Measurements from ENCODE around the gene HOXA4. TPM values are rescaled to one million over a fixed set of nuclear protein-coding genes. Genes with fewer than 3 reads are reported as not detected.
A peak's percentile ranks its signal among the peaks of the same experiment; 100 is the strongest.

HOXA4 gene
- total RNA-seq, 1 donor = 0.72 TPM

GRCh38 chr7:27175626-27176523 is 45.3 kb upstream of the HOXA4 start:
- peak overlapping the region; percentile 75 for H3K4me3 ChIP-seq (ENCODE audit: insufficient read depth, low read length)
- H3K4me2 ChIP-seq (ENCODE audit: insufficient read depth, low read length) = peak overlapping the region; percentile 99
- no peaks in the 10 kb centered on the region for H3K9me3 ChIP-seq (ENCODE audit: low read depth, low read length)
- H3K79me2 ChIP-seq (ENCODE audit: insufficient read depth, low read length) = peaks cover 98% of the 10 kb centered on the region
- TF ChIP-seq CTCF (IDR thresholded peaks at IDR 0.05; ENCODE audit: extremely low read depth, low read depth, low read length) = no peak
- peak overlapping the region; percentile 49 for H2AFZ ChIP-seq (ENCODE audit: low read length)
- no peaks in the 10 kb centered on the region for H3K27me3 ChIP-seq (ENCODE audit: insufficient read depth, low read length)
- H4K20me1 ChIP-seq (ENCODE audit: insufficient read depth, low read length) = peaks cover 7% of the 10 kb centered on the region
- H3K36me3 ChIP-seq (ENCODE audit: insufficient read depth, low read length) = peaks cover 12% of the 10 kb centered on the region
- no peak for DNase-seq (ENCODE audit: insufficient read length, low spot score, missing footprints)
- H3K27ac ChIP-seq (ENCODE audit: low read depth, low read length) = peak overlapping the region; percentile 76
- H3K4me1 ChIP-seq (ENCODE audit: insufficient read depth, low read length) = peaks cover 50% of the 10 kb centered on the region

DNA sequence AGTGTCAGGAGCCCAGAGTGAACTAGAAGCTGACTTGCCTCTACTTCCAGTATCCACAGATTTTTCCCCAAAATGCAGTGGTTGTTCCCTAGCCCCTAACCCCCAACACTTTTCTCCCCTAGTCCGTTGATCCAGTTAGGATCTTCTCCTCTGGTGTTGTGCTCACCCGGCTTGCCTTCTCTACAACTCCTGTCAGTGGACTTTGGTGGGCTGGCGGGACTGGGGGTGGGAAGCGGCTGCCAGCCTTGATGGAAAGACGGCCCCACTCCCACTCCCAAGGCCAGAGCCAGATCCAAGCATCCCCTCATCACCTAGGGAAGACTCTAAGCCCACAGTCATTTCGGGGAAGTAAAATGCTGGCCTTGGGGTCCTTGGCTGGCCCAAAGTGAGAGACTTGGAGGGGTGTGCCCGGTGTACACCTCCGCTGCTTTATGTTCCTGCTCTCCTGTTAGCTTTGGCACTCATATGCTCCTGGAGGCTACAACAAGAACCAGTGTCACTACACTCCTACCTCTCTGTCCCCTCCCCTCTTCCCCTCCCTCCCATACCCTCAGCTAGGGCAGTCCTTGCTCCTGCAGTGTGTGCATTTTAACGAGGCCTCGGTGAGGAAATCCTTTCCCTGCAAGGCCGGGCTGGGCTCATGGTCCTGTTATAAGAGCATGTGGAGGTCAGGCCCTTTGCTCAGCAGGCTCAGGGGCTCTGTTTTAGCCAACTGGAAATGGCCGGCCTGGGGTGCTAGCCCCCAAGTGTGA is 44.5 kb upstream of the HOXA4 start:
- Histone ChIP-seq H3K9me3 (ENCODE audit: low read depth, low read length) (no peaks in the 10 kb centered on the region), H3K4me3 (ENCODE audit: insufficient read depth, low read length) (peak overlapping the region; percentile 75), H4K20me1 (ENCODE audit: insufficient read depth, low read length) (peaks cover 7% of the 10 kb centered on the region), H3K27ac (ENCODE audit: low read depth, low read length) (peak overlapping the region; percentile 76), H3K27me3 (ENCODE audit: insufficient read depth, low read length) (no peaks in the 10 kb centered on the region), H3K79me2 (ENCODE audit: insufficient read depth, low read length) (peaks cover 98% of the 10 kb centered on the region), H2AFZ (ENCODE audit: low read length) (no peak overlapping the region), H3K4me2 (ENCODE audit: insufficient read depth, low read length) (peak overlapping the region; percentile 99), H3K4me1 (ENCODE audit: insufficient read depth, low read length) (peaks cover 43% of the 10 kb centered on the region), H3K36me3 (ENCODE audit: insufficient read depth, low read length) (peaks cover 12% of the 10 kb centered on the region)
- no peak for TF ChIP-seq CTCF (IDR thresholded peaks at IDR 0.05; ENCODE audit: extremely low read depth, low read depth, low read length)
- no peak for DNase-seq (ENCODE audit: insufficient read length, low spot score, missing footprints)

- peak within 1 kb of the TSS; percentile 17 for H2AFZ ChIP-seq (ENCODE audit: low read length)
- H3K4me1 ChIP-seq (ENCODE audit: insufficient read depth, low read length) = peaks cover 41% of the 10 kb centered on the region
- peak; percentile 90 for DNase-seq (ENCODE audit: insufficient read length, low spot score, missing footprints)
- H3K9me3 ChIP-seq (ENCODE audit: low read depth, low read length) = no peaks in the 10 kb centered on the region
- peak within 1 kb of the TSS; percentile 99 for H3K4me2 ChIP-seq (ENCODE audit: insufficient read depth, low read length)
- H4K20me1 ChIP-seq (ENCODE audit: insufficient read depth, low read length) = peaks cover 7% of the 10 kb centered on the region
- H3K27me3 ChIP-seq (ENCODE audit: insufficient read depth, low read length) = no peaks in the 10 kb centered on the region
- H3K27ac ChIP-seq (ENCODE audit: low read depth, low read length) = peak within 1 kb of the TSS; percentile 76
- no peak for TF ChIP-seq CTCF (IDR thresholded peaks at IDR 0.05; ENCODE audit: extremely low read depth, low read depth, low read length)
- peaks cover 100% of the 10 kb centered on the region for H3K79me2 ChIP-seq (ENCODE audit: insufficient read depth, low read length)
- H3K4me3 ChIP-seq (ENCODE audit: insufficient read depth, low read length) = peak within 1 kb of the TSS; percentile 75
- H3K36me3 ChIP-seq (ENCODE audit: insufficient read depth, low read length) = peaks cover 12% of the 10 kb centered on the region
These were observed 43.7 kb upstream of the HOXA4 start, which contains the start of gene HOXA10 for GRCh38 chr7:27173956-27174873. Gene HOXA10, minus strand, starts transcription at chr7:27174320. Its CDS starts 14 bp downstream, at chr7:27174306.
